ENCODE results near the gene LAMA4.
"Not testable (repeated sequence)": the region's sequence is repeated elsewhere in the genome, so short reads cannot be mapped to it uniquely, and the experiment has no call there.

LAMA4 gene

DNA sequence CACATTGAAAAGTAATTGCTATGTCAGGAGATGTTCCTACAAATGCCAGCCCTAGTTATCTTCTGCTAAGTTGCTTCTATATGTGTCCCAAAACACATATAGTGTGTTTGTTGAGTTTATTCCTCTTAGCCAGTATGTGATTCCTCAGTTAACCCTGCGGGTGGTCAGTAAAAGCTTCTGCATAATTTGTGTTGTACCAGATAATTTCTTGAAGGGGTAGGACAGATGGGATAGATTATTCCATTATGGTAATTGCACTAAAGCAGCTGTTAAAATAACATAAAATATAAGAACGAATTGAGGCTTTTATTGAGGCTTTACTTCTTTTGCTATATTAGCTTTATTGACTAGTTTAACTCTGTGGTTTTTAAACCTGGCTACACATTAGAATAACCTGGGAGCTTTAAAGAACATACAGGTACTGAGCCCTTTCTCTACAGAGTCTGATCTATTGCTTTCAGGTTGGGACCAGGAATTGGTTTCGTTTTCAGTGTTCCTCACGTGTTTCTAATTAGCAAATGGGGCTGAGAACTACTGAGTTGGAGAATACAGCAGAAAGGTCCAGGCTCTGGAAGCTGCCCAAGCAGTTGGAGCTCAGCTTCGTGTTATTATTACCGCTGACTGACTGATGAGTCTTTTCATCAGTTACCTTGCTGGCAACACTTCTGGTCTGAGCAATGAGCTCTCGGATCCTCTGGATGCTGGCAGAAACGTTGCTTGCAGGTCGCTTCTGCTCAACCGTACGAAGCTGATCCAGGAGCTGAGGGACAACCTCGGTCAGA, 110.0 kb downstream of the LAMA4 start:
- no peak for DNase-seq

DNA sequence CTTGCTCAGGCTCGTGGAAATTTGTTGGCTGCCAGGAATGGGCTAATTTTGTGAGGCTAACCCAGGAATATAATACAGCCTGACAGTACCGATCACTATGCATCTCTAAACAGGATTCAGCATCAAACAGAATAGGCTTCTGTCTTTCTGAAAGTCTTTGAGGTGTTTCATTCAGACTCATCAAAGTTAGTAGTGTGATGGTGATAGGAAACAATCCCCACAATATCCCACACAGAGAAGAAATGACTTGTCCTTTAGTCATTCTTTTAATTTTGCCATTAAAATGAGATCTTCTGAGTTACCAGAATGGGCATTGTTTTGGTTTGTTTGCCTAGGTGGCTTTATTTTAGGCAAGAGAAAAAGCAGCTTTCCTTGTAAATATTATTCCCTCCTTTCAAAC, 112.7 kb downstream of the LAMA4 start:
- DNase-seq, result no peak

DNA sequence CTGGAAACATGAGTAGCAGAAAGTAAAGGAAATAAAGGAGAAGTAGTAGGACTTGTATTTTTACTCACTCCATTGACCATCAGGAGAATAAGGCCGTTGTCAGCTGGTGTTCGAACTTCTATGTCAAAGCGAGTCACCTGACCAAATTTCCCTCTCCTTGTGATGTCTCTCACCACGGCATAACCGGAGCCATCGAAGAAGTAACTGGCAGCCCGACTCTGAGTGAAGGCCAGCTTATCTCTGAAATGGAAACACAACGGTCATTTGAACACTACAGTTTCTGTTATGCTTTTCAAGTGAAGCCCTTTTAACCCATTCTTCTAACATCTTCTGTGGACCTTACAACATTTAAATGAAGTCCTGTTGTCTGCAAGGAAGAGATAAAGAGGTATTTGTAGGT, 115.3 kb downstream of the LAMA4 start:
- DNase-seq, result no peak

DNA sequence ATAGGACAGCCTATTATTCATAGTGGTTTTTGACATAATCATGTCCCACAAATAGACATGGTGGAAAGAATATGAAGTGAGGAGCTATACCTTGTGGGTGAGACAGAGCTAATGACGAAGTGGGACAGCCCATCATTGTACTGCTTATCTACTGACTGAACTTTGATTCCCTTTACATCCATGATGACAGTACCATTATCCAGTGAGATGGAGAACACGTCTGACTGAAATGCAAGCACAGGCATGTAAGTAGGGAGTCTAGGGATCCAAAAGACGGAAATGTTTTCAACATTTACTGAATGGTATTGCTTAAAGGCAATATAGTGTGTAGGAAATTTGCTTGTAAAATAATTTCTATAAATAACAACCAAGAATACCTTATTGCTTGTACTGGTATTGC, 123.5 kb downstream of the LAMA4 start:
- no peak for DNase-seq

DNA sequence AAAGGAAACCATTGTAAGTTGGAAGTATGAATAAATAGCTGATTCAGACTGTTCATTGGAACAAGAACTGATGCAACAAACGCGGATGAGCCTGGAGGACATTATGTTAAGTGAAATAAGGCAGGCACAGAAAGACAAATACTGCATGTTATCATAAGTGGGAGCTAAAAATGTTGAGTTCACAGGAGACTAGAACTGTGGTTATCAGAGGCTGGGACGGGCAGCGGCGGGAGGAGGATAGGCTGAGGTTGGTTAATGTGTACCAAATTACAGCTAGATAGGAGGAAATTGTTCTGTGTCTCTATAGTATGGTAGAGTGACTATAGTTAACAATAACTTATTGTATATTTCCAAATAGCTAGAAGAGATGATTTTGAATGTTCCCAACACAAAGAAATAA, 126.2 kb downstream of the LAMA4 start:
- DNase-seq, result no peak

DNA sequence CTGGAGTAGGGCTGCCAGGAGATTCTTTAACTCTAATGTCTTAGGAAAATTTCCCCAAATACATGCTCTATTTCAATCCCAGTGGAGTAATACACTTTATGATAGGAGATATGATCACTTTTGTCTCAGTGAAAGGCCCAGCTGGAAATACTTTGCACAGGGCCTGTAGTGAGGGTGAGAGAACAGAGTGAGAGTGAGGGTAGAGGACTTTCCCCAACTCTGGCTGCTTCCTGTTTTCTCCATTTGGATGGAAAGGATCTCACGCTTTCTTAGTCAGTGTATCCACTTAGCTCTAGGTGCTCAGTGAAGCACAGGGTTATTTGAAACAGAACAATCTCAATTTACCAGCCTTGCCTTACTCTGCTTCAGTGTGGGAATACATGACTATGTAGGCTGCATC, 130.4 kb downstream of the LAMA4 start:
- no peak for DNase-seq

DNA sequence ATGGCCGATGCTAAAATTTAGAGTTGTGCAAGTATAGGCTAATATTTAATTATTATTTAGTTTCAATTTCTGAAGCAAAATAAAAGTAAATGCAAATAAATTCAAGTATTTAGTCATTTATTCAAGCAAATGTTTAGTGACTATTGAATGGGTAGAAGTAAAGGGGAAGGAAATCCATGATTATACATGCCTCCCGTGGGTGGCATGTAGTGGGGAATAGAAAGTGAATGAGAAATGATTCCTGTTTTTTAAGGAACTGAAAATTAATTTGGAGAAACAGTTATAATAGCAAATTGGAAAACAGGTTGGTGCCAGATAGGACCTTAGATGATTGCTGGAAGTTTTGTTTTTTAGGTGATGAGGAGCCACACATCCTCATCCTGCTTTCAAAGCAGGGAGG, 131.6 kb downstream of the LAMA4 start:
- no peak for DNase-seq

DNA sequence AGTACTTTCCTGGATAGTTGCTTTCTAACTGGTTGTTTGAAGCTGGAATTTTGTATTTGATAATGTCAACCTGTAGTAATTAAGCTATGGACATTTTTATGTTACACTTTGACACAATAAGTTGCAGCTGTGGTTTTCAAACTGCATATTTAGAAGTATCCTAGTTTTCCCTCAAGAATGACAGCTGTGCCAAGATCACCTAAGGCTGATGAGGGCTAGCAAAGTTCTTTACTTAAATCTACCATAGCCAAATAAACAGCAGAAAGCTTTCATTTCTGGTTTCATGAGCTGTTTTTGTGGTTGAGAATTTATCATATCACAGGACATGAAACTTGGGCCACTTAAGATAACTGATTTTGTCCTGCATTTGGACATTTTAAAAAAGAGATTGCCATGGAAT, 136.3 kb downstream of the LAMA4 start:
- DNase-seq, result no peak

DNA sequence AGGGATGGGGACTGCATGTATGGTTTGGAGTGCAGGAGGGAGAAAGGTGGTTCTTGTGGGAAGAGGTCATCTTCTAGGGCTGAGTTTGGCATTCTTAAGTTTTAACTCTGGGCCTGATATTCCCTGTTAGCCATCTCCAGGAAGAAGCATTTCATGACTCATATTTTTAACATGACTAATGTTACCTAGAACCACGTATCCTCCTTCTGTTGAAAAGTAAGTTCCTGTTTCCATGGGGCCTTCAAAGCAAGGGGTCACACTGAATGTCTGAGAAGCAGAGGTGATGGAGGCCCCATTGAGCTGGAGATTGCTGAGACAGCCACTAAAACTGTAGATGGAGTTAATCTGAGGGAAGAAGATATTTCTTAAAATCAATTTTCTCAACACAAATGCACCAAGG, 136.8 kb downstream of the LAMA4 start:
- DNase-seq, result no peak

DNA sequence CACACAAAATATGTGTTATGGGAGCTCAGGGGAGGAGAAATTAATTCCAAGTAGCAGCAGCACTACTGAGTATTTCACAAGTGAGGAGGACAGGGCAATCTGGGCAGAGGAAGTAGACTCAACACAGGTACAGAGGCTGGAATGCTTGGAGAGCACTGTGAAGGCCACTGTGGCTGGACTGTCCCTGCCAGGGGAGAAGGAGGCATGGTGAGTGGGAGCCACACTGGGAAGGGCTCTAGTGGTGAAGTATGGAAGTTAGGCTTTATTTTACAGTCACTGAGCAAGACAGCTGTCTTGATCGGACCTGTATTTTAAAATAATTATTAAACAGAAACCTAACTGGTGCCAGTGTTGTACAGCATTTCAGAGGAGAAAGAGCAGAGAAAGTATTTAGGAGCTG, 138.1 kb downstream of the LAMA4 start:
- DNase-seq, result no peak

DNA sequence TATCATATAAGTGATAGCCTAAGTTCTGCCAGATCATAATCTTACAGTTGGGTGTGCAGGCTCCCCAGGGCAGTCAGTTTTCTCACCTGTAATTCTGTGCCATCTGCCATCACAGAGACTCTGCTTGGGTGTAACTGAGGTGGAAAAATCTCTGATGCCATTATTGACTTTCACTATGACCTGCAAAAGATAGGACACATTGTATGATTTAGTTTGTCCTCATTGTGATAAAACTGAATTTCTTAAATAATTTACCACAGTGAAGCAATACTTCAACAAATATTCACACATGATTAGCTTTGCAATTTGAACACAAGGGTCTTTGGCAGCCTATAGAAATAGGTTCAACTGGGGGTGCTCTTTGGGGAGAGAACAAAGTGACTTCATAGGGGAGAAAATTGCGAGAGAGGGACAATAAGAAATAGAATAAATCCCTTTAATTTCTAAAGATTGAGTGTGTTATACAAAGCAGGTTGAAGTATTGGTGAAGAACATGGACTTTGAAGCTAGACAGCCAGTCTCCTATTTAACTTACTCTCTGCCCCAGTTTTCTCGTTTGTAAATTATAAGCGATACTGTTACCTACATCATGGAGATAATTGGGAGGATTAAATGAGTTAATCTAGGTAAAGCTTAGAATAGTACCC, 139.7 kb downstream of the LAMA4 start:
- no peak for DNase-seq

DNA sequence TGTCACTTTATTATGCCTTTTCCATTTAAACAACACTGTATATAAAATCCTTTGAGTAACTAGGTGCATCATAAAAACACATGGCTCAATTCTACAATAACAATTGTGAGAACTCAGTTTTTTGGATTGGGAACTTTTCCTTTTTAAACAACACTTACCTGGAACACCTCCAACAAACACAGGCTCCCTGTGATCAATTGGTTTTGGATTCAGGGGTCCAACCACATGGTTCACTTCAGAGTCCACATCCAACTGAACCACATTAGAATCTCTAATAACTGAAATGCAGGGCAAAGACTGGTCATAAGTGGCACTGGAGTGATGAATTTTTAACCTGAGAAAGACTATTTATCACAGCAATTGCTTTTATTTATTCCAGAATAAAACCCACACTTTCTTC, 140.4 kb downstream of the LAMA4 start:
- DNase-seq, result no peak

DNA sequence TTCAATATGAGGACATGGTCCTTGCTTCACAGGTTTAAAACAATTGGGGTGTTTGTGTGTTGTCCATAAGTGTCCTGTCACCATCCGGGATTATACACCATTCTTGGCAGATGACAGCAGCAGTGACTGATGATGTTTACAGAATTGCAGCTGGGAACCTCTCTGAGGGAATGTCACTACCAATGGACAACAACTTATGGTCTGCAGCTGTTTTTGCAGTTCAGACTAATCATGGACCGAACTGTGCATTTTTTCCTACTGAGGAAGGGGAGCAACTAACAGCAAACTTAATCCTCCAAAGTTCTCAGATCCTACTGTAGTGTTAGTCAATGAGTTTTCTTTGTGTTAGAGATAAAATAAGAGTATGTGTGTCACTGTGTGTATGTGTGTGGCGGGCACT, 140.9 kb downstream of the LAMA4 start:
- no peak for DNase-seq

DNA sequence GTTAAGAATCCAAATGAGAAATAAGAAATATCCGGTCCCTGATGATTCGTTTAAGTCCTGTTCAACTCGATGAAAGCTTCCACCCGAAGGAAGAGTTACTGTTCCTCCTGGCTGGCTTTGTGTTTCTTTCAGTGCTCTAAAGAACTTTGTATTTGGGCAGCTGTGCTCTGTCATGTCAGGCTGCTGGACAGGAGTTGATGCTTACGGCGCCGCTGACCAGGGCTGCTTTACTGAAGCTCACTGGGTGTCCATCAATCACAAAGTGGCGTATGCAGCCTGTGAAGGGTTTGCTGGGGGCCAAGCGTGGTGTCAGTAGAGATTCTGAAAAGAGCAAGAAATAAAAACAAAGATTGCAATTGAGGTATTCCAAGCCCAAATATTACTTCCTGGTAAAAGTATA, 145.1 kb downstream of the LAMA4 start:
- DNase-seq, result no peak

DNA sequence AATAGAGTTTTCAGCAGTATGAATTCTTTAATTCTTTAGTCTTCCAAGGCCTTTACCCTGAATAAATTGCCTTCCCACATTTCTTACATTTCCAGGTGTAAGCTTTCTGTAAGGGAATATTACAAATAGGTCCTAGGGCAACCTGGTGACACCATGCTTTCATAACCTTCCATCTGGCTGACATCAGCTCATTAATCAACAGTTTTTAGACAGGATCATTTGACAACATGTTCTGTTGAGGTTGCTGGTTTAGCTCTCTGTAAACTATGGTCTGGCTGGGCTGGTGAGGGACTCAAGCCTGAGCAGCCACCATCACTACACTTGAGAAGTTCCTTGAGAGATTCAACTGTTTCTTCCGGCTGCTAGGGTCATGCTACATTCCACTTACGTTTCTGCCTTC, 147.8 kb downstream of the LAMA4 start:
- DNase-seq, result no peak

DNA sequence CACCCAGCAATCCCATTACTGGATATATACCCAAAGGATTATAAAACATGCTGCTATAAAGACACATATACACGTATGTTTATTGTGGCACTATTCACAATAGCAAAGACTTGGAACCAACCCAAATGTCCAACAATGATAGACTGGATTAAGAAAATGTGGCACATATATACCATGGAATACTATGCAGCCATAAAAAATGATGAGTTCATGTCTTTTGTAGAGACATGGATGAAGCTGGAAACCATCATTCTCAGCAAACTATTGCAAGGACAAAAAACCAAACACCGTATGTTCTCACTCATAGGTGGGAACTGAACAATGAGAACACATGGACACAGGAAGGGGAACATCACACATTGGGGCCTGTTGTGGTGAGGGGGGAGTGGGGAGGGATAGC, 148.3 kb downstream of the LAMA4 start:
- DNase-seq, result not testable (repeated sequence)

DNA sequence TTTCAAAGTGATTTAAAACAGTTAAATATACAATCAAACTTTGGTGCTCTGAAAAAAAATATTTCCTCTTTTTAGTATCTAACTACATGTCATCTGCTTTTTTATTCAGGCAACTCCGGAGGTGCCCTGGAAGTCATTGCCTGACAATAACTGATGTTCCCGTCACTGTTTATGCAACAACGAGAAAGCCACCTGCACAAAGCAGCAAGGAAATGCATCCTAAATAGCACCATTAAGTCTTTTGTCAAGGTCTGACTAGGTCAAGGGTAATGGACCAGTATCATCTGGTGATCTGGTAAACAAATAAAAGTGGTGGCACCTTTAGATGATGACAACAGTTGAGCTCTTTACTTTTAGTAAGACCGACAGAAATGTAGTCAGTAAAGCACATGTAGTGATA, 153.8 kb downstream of the LAMA4 start:
- DNase-seq, result no peak

DNA sequence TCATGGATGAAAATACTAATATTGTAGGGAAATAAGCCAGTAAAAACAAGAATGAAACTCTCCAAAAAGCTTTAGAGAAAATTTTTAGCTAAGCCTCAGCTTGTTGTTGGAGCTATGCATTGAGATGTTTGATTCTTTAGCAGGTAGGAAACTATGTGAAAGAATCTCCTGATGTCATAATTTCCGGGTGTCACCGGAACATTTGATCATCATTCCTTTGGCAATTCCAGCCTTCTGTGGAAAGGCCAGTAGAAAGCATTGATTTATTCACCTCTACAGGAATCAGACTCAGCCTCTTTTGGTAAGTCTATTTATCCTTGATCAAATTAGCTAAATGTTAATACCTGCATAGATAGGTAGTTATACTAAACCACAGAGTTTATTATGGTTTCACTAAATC, 157.5 kb downstream of the LAMA4 start:
- DNase-seq, result no peak

DNA sequence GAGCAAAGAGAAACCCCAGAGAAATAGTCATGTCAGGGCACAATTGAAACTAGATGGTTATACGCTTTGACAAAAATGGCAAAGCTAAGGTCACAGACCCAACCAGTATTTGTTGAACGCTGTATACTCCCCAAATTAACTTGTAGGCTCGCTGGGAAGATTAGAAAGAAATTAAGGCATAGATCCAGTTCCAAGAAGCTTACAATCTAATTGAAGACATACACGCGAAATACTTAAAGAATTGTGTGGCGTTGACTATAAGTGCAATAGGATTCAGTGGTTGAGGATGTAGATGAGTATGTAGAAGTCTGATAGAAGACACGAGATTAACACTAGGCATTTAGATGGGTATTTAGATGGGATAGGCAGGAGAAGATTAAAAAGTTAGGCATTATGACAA, 166.5 kb downstream of the LAMA4 start:
- no peak for DNase-seq

DNA sequence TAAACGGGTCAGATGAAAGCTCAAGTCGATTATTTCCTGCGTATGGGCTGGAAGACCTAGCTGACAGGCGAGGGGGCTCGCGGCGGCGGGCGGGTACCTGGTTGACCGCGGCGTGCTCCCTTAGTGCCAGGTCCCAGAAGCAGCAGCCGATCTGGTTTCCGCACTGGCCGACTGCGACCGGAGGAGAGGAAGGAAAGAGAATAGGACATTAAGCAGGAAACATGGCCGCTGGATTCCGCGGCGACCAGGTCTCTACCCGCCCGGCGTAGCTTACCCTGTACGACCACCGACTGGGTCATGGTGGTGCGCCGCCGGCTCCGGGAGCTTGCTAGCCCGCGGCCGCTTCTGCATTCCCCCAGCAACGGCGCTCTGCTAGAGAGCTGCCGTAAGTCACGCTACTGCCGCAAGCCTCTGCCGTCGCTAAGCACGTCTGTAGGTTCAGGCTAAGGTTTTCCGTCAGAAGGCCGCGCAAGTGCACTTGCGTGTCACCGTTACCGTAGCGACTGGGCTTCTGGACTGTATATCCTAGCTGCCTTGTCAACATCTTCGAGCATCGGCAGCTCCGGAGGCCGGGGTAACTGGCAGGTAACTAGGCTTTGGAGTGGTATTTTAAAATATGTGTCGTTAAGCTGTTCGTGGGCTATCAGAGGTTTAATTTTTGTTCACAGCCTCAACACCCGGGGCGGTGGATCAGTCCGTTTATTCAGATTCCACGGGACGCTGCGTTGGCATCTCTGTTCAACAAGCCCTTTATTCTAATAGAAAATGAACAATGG, 167.0 kb downstream of the LAMA4 start, which contains the start of the genes FAM229B and TUBE1:
Gene FAM229B, plus strand, starts transcription at position 456 of the 776 bp plus-strand sequence. CDS start 11,693 bp downstream, outside the sequence.
Gene TUBE1, minus strand, starts transcription at position 347 of the 776 bp plus-strand sequence. Its CDS starts 48 bp downstream, at position 299.
- DNase-seq, result peak; percentile 97

DNA sequence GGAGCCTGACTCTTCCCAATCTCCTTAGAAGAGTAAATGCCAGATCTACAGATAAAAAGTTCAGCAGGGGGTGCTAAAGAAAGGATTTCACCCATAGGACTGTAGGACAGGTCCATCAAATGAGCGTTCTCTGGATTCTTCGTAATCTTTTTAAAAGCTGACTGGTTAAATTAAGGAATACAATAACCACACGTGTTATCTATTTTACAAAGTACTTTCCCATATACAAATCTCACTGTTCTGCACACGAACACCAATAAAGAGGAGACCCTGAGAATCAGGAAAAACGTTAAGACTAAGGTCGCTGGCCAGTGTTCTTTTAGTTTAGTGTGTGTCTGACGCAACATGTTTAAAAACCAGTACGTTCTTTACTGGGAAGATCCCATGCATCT, 167.6 kb downstream of the LAMA4 start:
- DNase-seq, result peak; percentile 41

DNA sequence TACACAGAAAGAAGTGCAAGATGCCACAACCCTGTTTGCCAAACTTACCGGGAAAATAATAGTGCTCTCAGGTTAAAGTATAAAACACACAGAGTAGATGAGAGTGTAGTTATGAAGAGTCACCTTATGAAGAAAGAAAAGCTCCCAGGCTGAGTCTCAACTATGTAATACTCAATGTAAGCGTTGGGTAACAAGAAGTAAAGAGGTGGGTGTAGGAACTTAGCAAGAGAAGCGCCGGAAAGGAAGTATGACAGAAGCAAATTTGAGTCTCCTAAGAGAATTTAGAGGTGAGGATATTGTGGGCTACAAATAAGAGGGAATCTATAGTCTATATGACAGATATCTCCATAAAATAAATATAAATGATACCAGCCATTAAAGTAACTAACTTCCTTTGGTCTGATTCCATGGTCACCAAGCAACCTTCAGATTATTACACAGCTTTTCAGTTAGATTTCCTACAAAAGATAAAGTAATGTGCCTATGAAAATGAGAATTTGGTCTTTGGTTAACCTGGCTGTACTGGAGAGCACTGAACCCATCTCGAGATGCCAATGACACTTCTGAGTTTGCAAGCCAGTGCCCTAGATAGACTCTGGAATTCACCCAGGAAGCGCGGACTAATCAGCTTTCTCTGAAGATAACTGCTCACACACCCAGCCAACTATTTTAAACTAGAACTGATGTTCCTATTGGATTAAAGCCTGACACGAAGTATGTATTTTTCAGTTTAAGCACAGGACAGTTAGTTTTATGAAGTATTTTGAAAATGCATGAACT, 168.9 kb downstream of the LAMA4 start:
- no peak for DNase-seq

DNA sequence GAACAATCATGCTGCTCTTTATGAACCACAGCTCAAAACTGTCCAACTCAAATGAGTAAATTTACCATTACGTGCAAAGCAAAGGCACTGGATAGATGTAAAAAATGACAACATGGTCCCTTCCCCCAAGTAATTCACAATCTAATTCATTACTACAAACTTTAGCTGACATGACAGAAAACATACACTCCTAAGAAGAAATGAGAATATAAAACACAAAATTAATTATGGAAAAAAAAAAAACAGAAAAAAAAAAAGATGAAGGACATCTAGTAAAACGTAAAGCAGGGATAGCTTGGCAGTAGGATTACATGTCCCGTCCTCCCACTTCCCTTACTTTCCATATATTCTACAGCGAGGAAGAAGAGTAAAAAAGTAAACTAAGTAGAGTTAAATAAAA, 172.8 kb downstream of the LAMA4 start:
- no peak for DNase-seq

Data from NCI-H345 (cell line).